ENCODE measurements around the gene RPL32.

The RPL32 gene

DNA sequence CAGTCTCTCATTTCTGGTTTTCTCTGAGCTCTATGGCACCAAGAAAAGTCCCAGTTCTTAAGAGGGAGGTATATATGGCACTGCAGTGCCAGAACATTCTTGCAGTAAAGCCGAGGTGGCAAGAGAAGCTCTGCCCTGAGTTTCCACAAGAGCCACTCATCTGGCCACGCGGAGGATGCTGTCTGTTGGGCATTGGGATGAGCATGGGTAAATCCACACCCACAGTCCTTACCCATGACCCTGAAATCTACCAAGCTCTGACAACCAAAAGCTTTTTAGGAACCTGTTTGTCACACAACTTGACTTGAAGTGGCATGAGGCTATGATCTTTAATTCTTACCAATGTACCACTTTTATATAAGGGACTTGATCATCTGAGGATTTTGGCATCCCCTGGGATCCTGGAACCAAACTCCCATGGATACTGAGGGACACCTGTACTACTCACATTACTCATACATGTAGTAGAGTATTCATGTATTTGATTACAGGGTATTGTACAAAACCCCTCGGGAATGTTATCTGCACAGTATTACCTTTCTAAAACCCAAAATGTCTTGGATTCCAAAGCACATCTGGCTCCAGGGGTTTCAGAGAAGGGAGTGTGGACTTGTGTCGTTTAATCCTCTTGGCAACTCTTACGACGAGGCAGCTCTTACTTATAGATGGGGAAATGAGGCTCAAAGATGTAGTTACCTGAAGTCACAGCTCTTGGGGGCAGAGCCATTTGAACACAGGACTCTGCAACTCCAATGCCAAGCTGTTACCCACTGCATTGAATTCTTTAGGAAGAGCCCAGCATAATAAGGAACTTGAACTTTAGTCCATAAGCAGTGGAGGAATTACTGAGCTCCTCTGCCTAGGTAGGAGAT, 8.8 kb downstream of the RPL32 start:
- DNase-seq (ENCODE audit: low read depth in 2 of 2), result no peak

DNA sequence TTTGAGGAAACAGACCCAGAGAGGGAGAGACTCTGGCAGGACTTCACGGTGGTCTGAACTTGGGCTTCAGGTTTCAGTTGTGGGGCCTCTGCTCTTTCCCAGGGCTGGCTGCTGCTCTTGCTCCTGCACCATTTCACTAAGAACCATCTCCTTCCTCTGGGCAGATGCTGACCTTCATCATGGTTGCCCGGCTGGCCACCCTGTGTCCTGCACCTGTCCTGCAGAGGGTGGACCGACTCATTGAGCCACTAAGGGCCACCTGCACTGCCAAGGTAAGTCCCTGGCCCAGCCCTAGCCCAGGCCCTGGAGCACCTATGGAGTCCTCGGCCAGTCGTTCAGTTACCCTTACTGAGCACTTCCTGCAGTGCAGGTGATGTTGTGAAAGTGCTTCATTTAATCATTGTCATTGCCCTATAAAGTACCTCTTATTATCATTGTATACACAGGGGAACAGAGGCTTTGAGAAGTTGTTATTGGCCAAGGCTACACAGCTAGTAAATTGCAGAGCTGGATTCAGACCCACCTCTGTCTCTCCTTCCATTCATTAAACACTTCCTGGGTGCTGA, 10.0 kb downstream of the RPL32 start:
- DNase-seq (ENCODE audit: low read depth in 2 of 2), result no peak

DNA sequence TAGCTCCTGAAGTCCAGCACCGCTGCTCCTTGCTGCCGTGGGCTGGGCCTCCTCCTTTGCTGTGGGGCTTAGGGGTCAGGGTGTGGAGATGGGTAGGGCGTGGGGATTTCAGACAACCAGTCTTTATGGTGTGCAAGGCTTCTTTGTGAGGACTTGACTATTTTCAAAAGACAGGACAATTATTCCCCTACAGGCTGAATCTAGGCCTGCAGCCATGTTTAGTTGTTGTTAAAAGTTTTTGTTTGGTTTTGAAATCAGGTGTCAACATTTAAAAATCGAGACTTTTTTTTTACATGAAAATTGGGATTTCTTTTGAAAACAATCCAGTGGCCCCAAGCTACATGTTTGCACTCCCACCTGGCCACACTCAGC, 10.6 kb downstream of the RPL32 start:
- no peak for DNase-seq (ENCODE audit: low read depth in 2 of 2)

DNA sequence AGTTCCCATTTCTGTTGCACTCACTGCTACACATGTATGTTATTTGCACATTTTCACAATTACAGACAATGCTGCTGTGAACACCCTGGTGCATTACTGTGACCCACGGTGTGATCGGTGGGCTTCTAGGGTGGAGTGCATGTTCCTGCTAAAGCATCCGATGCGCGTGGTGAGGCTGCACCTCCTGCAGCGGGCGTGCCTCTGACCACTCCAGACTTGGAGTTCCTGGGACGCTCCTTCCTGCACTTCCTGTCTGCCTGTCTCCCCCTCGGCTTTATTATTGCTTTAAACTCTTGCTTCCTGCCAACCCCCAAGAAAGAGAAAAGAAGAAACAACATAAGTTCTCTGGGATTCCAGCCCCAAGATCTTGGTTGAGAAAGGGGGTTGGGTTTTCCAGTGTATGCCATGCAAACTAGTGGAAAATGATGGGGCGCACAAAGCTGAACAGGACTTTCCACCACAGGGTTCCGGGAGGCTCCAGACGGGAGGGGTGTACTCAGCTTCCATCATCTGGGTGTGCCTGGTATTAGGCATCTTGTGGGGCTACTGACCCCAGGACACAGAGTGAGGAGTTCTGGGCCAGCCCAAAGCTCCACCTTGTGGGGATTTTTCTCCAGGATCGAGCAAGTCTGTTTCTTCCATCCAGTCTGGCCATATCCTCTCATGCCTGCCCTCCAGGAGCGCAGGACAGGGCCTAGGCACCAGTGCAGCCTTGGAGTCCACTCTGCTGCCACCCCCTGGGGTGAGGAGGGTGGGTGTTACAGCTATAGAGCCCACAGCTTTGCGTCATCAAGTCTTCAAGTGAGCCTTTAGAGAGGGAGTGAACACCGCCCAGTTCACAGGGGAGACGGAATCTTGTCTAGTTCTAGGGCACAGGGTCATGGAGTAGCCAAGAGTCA, 11.2 kb downstream of the RPL32 start:
- DNase-seq (ENCODE audit: low read depth in 2 of 2), result no peak

DNA sequence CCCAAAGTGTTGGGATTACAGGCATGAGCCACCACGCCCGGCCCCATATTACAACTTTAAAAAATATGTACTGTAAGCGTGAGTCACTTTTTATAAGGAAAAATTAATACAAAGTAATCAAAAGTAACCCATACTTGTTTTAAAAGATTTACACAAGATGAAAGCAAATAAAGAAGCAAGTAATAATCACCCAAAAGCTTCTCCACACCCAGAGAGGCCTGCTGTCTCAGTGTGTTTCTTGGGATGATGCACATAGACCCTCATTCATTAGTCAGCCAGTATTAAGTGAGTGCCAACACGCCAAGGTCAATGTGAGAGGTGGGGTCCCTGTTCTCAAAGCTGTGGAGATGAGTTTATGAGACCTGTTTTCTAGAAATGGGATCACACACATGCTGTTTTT, 12.0 kb downstream of the RPL32 start:
- DNase-seq (ENCODE audit: low read depth in 2 of 2), result no peak

DNA sequence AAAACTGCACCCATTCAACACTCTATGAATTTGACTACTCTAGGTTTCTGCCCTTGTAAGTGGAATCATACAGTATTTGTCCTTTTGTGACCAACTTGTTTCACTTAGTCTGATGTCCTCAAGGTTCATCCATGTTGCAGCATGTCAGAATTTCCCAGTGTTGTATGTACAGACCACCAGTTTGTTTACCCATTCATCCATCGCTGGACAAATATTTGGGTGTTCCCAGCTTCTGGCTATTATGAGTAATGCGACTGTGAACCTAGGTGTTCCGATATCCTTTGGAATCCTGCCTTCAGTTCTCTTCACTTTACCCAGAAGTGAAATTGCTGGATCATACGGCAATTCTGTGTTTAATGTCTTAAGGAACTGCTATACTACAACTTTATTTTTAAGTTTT, 12.6 kb downstream of the RPL32 start:
- no peak for DNase-seq (ENCODE audit: low read depth in 2 of 2)

DNA sequence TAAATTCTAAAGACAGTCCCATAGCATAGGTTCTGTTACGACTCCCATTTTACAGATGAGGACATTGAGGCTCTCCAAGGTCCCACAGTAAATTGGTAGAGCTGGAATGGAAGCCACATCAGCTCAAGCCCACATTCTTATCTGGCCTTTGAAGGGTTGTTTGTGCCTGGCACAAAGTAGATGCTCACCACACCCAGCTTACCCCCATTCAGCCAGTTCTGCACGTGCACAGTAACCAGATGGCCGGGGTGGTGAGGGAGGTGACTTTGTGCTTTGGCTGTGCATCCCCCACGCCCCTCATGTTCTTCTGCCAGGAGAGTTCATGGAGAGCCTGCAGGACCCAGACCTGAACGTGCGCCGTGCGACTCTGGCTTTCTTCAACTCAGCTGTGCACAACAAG, 16.2 kb downstream of the RPL32 start:
- DNase-seq (ENCODE audit: low read depth in 2 of 2), result no peak

DNA sequence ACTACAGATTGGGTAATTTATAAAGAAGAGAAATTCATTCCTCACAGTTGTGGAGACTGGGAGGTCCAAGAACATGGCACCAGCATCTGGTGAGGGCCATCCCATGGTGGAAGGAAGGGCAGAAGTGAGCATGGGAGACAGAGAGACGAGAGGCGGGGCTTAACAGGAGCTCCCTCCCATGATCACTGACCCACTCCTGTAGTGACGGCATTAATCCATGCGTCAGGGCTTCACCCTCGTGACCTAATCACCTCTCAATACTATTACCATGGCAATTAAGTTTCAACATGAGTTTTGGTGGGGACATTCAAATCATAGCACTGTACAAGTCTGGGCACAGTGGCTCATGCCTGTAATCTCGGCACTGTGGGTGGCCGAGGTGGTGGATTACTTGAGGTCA, 17.1 kb downstream of the RPL32 start:
- DNase-seq (ENCODE audit: low read depth in 2 of 2), result no peak

DNA sequence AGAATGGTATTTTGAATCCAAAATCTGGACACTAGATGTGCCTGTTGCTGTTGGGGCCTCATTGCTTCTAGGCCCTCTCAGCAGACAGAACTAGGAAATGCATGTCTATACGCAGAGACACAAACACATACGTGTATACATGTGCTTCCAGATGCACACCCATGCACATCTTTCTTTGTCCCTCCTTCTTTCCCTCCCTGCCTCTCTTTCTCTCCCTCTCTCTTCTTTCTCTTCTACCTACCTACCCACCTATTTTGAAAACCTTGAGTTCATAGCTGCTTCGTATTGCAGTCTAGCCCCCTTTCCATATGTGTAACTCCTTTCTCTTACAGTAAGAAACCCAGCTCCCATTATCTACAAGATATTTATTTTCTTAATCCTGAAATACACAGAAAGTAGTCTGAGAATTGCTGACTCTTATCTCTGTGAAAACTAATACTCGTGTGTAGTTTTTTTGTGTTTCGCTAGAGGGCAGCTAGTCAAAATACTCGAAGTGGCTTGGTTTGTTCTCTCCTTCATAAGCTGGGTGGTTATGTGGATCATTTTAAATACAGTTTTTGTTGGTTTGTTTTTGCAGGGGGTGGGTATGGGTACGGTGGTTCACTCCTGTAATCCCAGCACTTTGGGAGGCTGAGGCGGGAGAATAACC, 18.5 kb downstream of the RPL32 start:
- DNase-seq (ENCODE audit: low read depth in 2 of 2), result no peak

DNA sequence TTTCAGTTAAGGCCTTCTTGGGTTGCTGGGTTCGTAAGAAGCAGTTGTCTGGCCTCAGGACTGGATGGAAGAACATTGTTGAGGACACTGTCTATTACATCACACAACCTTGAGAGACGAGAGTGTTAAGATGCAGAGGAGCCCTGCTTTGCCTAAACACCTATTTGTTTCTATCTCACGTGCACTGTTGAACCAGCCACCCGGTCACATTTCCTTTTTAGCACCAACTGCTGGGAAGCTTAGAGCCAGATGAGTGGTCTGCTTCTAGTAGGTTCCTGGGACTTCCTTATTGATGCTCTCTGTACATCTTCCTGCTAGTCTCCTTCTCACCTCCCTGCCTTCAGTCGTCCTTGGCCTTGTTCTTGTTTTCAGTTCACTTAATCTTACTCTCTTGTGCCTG, 22.6 kb downstream of the RPL32 start:
- DNase-seq (ENCODE audit: low read depth in 2 of 2), result no peak

DNA sequence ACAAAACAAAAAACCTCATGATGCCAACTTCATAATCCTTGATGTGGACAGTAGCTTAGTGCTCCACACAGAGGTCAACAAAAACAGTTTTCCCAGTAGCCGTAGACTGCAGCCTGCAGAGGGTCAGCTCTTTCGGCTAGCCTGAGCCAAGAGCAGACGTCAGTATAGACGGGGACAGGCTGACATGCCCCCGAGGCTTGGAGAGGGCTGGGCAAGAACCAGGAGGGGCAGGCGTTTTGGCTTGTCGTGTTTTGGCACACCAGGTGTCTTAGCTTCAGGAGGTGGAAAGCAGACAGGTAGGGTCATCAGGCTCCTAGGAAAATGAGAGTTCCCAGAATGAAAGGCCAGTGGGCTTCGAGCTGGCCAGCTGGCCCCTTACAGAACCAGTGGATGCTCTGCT, 23.1 kb downstream of the RPL32 start:
- no peak for DNase-seq (ENCODE audit: low read depth in 2 of 2)

DNA sequence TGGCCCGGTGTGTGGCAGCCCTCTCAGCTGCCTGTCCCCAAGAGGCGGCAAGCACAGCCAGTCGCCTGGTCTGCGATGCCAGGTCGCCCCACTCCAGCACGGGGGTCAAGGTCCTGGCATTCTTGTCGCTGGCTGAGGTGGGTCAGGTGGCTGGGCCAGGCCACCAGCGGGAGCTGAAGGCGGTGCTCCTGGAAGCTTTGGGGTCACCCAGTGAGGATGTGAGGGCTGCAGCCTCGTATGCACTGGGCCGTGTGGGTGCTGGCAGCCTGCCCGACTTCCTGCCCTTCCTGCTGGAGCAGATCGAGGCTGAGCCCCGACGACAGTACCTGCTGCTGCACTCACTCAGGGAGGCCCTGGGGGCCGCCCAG, 24.0 kb downstream of the RPL32 start:
- DNase-seq (ENCODE audit: low read depth in 2 of 2), result no peak

DNA sequence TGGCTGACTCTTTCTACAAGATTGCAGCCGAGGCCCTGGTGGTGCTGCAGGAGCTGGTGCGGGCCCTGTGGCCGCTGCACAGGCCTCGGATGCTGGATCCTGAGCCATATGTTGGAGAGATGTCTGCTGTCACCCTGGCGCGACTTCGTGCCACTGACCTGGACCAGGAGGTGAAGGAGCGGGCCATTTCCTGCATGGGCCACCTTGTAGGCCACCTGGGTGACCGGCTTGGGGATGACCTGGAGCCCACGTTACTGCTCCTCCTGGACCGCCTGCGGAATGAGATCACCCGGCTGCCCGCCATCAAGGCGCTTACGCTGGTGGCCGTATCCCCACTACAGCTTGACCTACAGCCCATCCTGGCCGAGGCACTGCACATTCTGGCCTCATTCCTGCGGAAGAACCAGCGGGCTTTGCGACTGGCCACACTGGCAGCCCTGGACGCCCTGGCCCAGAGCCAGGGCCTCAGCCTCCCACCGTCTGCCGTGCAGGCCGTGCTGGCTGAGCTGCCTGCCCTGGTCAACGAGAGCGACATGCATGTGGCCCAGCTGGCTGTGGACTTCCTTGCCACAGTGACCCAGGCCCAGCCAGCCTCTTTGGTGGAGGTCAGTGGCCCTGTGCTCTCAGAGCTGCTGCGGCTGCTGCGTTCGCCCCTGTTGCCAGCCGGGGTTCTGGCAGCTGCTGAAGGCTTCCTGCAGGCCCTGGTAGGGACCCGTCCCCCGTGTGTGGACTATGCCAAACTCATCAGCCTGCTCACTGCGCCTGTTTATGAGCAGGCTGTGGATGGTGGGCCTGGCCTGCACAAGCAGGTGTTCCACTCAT, 24.6 kb downstream of the RPL32 start:
- no peak for DNase-seq (ENCODE audit: low read depth in 2 of 2)

DNA sequence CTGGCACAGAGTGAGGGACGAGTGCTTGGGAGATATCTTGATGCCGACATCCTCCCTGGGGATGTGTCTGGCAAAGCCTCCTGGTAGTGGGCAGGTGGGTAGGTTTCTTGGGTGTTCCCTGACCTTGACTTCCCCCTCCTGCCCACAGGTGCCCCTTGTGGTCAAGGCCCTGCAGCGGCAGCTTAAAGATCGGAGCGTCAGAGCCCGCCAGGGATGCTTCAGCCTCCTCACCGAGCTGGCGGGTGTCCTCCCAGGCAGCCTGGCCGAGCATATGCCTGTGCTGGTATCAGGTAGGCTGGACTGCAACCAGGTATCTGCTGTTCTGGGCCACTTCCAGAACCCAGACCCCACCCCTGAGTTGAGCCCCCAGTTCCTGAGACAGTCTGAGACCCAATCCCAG, 25.6 kb downstream of the RPL32 start:
- no peak for DNase-seq (ENCODE audit: low read depth in 2 of 2)

DNA sequence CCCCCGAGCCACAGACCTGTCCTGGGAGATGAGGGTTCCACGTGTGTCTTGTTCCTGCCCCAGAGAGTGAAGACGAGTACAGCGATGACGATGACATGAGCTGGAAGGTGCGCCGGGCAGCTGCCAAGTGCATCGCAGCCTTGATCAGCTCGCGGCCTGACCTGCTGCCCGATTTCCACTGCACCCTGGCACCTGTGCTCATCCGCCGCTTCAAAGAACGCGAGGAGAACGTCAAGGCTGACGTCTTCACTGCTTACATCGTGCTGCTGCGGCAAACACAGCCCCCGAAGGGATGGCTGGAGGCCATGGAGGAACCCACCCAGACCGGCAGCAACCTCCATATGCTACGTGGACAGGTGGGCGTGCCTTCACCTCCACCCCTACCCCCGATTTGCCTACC, 26.3 kb downstream of the RPL32 start:
- no peak for DNase-seq (ENCODE audit: low read depth in 2 of 2)

DNA sequence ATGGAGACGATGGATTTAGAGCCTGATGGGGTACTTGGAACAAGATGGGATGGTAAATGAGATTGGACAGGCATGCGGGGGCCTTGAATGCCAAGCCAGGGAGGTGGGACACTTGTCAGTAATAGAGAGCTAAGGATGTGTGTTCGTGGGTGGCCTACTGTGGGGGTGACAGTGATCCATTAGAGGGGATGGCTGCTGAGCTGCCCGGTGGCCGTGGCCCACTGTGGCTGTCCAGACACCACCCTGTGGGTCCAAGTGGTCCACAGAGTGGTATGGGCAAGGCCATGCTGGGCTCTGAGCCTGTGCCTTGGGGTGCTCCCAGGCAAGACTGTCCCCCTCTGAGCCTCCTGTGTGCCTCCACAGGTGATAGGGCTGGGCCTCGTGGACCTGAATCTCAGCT, 27.4 kb downstream of the RPL32 start:
- DNase-seq (ENCODE audit: low read depth in 2 of 2), result no peak

DNA sequence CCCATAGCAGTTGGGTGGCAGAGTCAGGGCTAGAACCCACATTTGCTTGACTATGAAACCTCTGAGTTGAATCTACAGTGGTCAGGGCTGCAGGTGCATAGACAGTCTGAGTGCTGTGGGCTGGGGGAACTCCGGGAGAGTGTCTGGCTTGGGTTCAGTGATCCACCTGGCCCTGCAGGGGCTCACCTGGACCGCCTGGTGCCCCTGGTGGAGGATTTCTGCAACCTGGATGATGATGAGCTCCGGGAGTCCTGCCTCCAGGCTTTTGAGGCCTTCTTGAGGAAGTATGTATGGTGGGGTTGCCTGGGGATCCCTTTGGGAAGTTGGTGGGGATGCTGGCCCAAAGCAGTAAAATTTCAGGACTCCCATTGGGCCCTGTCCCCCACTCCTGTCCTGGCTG, 28.6 kb downstream of the RPL32 start:
- no peak for DNase-seq (ENCODE audit: low read depth in 2 of 2)

DNA sequence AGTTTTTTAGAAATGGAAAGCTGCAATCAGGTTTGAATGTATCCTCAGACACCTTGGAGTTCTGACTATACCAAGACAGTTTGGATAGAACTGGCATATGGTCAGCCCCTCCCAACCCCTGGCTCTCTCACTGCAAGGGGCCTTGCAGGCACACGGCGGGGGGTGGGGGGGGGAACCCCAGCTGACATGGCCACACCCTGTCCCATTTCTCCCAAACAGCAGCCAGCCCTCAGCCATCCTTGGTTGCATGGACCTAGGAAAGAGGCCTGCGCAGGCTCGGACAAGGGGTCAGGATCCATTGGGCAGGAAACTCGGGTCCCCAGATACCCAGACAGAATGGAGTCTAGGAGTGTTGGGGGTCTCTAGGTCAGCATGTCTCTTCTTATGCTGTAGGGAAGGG, 30.4 kb downstream of the RPL32 start:
- DNase-seq (ENCODE audit: low read depth in 2 of 2), result no peak

DNA sequence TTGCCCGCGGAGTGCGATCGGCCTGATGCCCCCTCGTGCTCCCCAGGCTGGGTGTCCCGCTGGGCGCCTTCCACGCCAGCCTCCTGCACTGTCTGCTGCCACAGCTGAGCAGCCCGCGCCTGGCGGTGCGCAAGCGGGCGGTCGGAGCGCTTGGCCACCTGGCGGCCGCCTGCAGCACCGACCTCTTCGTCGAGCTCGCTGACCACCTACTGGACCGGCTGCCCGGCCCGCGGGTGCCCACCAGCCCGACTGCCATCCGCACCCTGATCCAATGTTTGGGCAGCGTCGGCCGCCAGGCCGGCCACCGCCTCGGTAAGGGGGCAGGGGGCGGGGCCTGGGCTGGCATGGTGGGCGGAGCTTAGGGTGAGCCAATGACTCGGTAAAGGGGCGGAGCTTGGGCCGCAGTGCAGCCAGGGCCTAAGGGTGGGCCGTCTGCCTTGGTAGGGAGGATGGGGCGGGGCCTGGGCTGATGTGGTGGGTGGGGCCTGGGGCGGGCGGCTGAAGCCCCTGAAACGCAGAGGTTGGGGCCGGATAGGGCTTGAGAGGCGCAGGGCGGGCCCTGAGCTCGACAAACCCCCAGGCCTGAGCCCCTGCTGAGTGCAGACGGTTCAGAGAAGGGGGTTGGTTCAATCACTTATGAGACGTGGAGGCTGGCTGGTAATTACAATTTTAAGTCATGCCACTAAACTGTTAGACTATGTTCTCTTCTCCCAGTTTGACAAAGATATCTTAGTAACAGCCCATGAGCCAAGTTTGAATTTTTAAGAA, 31.2 kb downstream of the RPL32 start:
- DNase-seq (ENCODE audit: low read depth in 2 of 2), result peak; percentile 88 to 95

DNA sequence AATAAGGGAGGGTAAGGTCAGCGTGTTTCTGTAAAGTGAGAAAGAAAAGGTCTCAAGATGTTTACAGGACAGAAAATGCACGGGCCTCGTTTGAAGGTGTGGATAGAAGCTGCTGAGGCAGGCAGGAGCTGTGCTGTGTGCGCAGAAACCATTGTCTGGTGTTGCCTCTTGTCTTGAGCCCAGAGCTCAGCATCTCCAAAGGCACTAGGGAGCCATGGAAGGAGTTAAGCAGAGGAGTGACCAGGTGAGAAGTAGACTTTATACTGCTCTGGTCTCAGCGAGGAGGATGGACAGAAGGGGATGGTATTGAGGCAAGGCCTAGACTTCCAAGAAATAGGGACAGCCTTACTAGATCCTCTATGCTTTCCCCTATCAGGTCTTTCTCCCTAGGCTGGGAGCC, 31.9 kb downstream of the RPL32 start:
- DNase-seq (ENCODE audit: low read depth in 2 of 2), result no peak

DNA sequence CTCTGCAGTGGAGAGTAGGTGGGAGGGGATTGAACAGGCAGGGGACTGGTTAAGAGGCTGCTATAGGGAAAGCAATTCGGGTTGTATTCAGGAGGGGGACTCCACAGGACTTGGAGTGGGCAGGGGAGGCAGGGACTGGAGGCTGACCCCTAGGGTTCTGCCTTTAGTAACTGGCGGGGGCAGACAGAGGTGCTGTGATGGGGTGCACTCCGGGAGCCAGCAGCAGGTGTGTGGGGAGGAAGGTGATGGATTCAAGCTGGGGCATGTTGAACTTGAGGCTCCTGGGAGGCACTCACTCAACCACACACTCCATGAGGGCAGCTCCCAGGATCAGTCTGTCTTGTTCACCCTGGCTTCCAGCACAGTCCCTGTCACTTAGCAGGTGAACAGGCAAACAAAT, 32.4 kb downstream of the RPL32 start:
- no peak for DNase-seq (ENCODE audit: low read depth in 2 of 2)

Data from stimulated activated CD8-positive, alpha-beta memory T cell treated with anti-CD3 and anti-CD28 coated beads, Interleukin-7, amount 100 ng/mL, for 1 hour (primary cell).